Measurements from ENCODE around the gene POT1. TPM values are rescaled to one million over a fixed set of nuclear protein-coding genes. Genes with fewer than 3 reads are reported as not detected.

Gene POT1
- total RNA-seq, 2 experiments from 2014 or later, result 31.4 to 32.8 TPM

- Mint-ChIP-seq H3K36me3 (ENCODE audit: low read depth) (no peaks in the 10 kb centered on the region), H3K27me3 (peaks cover 24% of the 10 kb centered on the region), H3K4me1 (ENCODE audit: low read depth) (no peaks in the 10 kb centered on the region), H3K9me3 (peaks cover 2% of the 10 kb centered on the region), H3K27ac (no peak overlapping the region), H3K4me3 (no peak overlapping the region)
- ChIA-PET CTCF (no interaction called here), POLR2A (no interaction called here)
- intact Hi-C loops (cut with micrococcal nuclease), result no loop called here
- ATAC-seq (no peak), DNase-seq (no peak)
- no peak for TF ChIP-seq CTCF (IDR thresholded peaks at IDR 0.05)
Measured at GRCh38 chr7:124792696-124793095, 136.9 kb downstream of the POT1 start.

- POLR2A ChIA-PET, result no interaction called here
- intact Hi-C loops (cut with micrococcal nuclease), result no loop called here
Measured at GRCh38 chr7:124792002-124792401, 137.6 kb downstream of the POT1 start.

GRCh38 chr7:124791426-124791825, 138.2 kb downstream of the POT1 start:
- TF ChIP-seq CTCF (IDR thresholded peaks at IDR 0.05), result no peak
- ChIA-PET CTCF (no interaction called here), POLR2A (no interaction called here)
- H3K27me3 Mint-ChIP-seq, result peaks cover 23% of the 10 kb centered on the region
- no peak overlapping the region for H3K27ac Mint-ChIP-seq
- intact Hi-C loops (cut with micrococcal nuclease), result no loop called here
- H3K36me3 Mint-ChIP-seq (ENCODE audit: low read depth), result no peaks in the 10 kb centered on the region
- peaks cover under 1% of the 10 kb centered on the region for H3K9me3 Mint-ChIP-seq
- no peaks in the 10 kb centered on the region for H3K4me1 Mint-ChIP-seq (ENCODE audit: low read depth)
- ATAC-seq, result no peak
- DNase-seq, result no peak
- H3K4me3 Mint-ChIP-seq, result no peak overlapping the region

More at GRCh38 chr7:124792002-124792401, 137.6 kb downstream of the POT1 start:
- DNase-seq (no peak), ATAC-seq (no peak)
- H3K36me3 Mint-ChIP-seq (ENCODE audit: low read depth), result no peaks in the 10 kb centered on the region
- CTCF ChIA-PET, result no interaction called here
- H3K27me3 Mint-ChIP-seq, result peaks cover 23% of the 10 kb centered on the region
- H3K4me1 Mint-ChIP-seq (ENCODE audit: low read depth), result no peaks in the 10 kb centered on the region
- H3K4me3 Mint-ChIP-seq, result no peak overlapping the region
- H3K9me3 Mint-ChIP-seq, result peaks cover 2% of the 10 kb centered on the region
- no peak for TF ChIP-seq CTCF (IDR thresholded peaks at IDR 0.05)
- no peak overlapping the region for H3K27ac Mint-ChIP-seq

- ATAC-seq (no peak), DNase-seq (no peak)
- no peak for TF ChIP-seq CTCF (IDR thresholded peaks at IDR 0.05)
- Mint-ChIP-seq H3K9me3 (no peaks in the 10 kb centered on the region), H3K27me3 (peaks cover 23% of the 10 kb centered on the region), H3K4me1 (ENCODE audit: low read depth) (no peaks in the 10 kb centered on the region), H3K4me3 (no peak overlapping the region), H3K27ac (no peak overlapping the region), H3K36me3 (ENCODE audit: low read depth) (no peaks in the 10 kb centered on the region)
- POLR2A ChIA-PET, result no interaction called here
- intact Hi-C loops (cut with micrococcal nuclease), result no loop called here
- CTCF ChIA-PET, result no interaction called here
Measured at GRCh38 chr7:124790645-124791044, 139.0 kb downstream of the POT1 start.

GRCh38 chr7:124785994-124786393, 143.6 kb downstream of the POT1 start:
- ATAC-seq, result no peak
- DNase-seq, result no peak
- ChIA-PET POLR2A (no interaction called here), CTCF (interaction anchor here (0.8 to 1.3 kb wide), 2 partner anchors 88 to 626 kb away, joined by 3 read pairs; no protein-coding TSS in a partner anchor)
- H3K4me1 Mint-ChIP-seq (ENCODE audit: low read depth), result no peaks in the 10 kb centered on the region
- H3K36me3 Mint-ChIP-seq (ENCODE audit: low read depth), result no peaks in the 10 kb centered on the region
- H3K27me3 Mint-ChIP-seq, result peaks cover 21% of the 10 kb centered on the region
- no peak for TF ChIP-seq CTCF (IDR thresholded peaks at IDR 0.05)
- no peak overlapping the region for H3K4me3 Mint-ChIP-seq
- H3K9me3 Mint-ChIP-seq, result no peaks in the 10 kb centered on the region
- H3K27ac Mint-ChIP-seq, result no peak overlapping the region
- intact Hi-C loops (cut with micrococcal nuclease), result no loop called here

All from activated CD8-positive, alpha-beta T cell treated with anti-CD3 and anti-CD28 coated beads for 36 hours (primary cell).